NCI-H526 treated with DMSO at 0.1 percent for 48 hours (cell line): Measurements from ENCODE around the gene CENPVL2.
A peak's percentile ranks its signal among the peaks of the same experiment; 100 is the strongest.
"Not testable (repeated sequence)": the region's sequence is repeated elsewhere in the genome, so short reads cannot be mapped to it uniquely, and the experiment has no call there.

ENCODE experiments used
- DNase-seq: peaks from one replicate; lab custom pipeline; 2025; lab: John Stamatoyannopoulos, UW

The CENPVL2 gene

DNA sequence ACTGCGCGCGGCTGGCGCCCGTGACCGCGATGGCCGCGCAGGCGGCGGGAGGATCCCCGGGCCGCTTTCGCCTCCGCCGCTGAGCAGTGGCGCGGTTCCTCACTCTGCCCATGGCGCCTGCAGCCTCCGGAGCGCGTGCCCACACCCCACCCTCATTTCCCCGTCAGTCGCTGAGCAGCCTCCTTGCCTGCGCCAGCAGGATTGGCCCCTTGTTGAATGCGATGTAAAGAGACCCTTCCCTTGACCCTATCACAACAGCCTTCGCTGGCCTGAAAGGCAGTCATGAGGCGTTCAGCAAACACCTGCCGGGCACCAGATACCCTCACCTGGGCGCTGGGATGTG lies at the start of gene CENPVL2:
Gene CENPVL2, minus strand, starts transcription at position 112 of the 343 bp plus-strand sequence. Its CDS starts 0 bp downstream, at position 112.
- not testable (repeated sequence) for DNase-seq

- peak; percentile 10 for DNase-seq
Observed at GRCh38 chrX:51728202-51728601, 45.6 kb upstream of the CENPVL2 start.

DNA sequence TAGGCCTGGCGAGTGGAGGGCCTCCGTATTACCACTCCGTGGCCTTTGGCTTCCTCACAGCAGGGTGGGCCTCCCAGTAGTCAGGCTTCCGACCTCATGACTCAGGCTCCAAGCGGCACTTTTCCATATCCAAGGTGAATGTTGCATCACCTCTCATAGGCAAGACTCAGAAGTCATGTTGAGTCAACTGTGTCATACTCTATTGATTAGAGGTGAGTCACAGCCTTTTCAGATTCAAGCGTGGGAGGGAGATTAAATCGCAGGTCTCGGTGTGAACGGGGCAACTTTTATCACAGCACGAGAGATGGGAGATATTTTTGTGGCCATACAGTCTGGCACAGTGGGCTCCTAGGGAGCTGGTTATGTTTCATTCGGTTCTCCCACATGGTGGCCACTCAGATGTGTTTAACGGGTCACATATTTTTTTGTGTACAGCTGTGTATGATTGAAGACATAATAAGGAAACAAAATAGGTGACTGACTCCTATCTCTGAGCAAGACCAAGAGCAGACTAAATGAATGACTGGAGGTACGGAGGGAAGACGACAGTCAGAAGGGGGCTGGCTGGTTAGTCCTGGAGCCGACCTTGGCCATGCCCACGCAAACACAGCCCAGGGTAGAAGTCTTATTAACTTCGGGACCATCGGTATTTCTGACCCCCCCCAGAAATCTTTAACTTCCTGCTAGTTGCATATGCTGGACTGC lies 30.5 kb upstream of the CENPVL2 start:
- not testable (repeated sequence) for DNase-seq

DNA sequence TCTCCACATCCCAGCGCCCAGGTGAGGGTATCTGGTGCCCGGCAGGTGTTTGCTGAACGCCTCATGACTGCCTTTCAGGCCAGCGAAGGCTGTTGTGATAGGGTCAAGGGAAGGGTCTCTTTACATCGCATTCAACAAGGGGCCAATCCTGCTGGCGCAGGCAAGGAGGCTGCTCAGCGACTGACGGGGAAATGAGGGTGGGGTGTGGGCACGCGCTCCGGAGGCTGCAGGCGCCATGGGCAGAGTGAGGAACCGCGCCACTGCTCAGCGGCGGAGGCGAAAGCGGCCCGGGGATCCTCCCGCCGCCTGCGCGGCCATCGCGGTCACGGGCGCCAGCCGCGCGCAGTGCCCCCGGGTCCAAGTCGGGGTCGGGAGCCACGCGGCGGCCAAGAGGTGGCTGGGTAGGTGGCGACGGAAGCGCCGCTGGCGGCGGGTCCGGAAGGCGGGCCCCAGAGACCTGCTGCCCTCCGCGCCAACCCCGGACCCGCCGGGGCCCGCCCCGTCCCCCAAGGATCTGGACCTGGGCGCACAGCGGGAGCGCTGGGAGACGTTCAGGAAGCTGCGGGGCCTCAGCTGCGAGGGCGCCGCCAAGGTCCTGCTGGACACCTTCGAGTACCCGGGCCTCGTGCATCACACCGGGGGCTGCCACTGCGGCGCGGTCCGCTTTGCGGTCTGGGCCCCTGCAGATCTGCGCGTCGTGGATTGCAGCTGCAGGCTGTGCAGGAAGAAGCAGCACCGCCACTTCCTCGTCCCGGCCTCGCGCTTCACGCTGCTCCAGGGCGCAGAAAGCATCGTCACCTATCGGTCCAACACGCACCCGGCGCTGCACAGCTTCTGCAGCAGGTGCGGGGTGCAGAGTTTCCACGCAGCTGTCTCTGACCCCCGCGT lies 27.9 kb upstream of the CENPVL2 start, which contains the start of gene CENPVL1:
Gene CENPVL1, plus strand, starts transcription at position 236 of the 888 bp plus-strand sequence. Its CDS starts 0 bp downstream, at position 236.
- DNase-seq = not testable (repeated sequence)

DNA sequence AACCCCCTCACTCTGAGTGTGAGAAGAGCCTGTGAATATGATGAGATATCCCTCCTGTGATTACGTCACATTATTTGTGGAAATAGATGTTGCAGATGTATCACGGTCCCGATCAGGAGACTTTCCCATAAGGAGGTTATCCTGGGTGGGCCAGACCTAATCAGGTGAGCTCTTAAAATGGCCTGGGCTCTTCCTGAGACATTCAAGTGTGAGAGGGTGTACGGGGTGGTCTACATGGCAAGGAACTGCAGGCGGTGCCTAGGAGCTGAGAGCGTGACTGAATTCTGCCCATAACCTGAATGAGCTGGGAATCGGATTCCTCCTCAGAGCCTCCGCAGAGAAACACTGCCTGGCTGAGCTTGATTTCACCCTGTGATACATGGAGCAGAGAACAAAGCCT lies 14.8 kb upstream of the CENPVL2 start:
- DNase-seq = no peak

GRCh38 chrX:51694254-51694653 lies 11.6 kb upstream of the CENPVL2 start:
- no peak for DNase-seq

DNA sequence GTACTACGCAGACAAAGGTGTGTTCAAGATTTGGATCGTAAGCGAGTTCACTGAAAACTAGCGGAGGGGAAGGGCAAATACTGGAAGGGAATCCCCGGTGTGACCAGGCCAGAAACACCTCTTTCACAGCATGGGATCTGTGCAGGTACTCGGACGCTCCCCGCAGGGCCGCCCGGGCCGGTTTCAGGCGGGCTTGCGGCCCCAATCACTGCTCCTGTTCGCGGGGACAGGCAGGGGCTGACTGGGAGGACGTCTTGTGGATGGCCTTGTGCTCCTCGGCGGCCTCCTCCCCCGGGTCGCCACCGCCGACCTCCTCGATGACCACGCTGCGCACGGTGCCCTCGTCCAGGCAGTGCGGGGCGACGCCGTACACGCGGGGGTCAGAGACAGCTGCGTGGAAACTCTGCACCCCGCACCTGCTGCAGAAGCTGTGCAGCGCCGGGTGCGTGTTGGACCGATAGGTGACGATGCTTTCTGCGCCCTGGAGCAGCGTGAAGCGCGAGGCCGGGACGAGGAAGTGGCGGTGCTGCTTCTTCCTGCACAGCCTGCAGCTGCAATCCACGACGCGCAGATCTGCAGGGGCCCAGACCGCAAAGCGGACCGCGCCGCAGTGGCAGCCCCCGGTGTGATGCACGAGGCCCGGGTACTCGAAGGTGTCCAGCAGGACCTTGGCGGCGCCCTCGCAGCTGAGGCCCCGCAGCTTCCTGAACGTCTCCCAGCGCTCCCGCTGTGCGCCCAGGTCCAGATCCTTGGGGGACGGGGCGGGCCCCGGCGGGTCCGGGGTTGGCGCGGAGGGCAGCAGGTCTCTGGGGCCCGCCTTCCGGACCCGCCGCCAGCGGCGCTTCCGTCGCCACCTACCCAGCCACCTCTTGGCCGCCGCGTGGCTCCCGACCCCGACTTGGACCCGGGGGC lies 567 bp downstream of the CENPVL2 start:
- not testable (repeated sequence) for DNase-seq

DNA sequence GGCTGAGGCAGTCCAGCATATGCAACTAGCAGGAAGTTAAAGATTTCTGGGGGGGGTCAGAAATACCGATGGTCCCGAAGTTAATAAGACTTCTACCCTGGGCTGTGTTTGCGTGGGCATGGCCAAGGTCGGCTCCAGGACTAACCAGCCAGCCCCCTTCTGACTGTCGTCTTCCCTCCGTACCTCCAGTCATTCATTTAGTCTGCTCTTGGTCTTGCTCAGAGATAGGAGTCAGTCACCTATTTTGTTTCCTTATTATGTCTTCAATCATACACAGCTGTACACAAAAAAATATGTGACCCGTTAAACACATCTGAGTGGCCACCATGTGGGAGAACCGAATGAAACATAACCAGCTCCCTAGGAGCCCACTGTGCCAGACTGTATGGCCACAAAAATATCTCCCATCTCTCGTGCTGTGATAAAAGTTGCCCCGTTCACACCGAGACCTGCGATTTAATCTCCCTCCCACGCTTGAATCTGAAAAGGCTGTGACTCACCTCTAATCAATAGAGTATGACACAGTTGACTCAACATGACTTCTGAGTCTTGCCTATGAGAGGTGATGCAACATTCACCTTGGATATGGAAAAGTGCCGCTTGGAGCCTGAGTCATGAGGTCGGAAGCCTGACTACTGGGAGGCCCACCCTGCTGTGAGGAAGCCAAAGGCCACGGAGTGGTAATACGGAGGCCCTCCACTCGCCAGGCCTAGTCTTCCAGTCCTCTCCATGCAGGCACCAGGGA lies 2.8 kb downstream of the CENPVL2 start:
- DNase-seq = not testable (repeated sequence)

DNA sequence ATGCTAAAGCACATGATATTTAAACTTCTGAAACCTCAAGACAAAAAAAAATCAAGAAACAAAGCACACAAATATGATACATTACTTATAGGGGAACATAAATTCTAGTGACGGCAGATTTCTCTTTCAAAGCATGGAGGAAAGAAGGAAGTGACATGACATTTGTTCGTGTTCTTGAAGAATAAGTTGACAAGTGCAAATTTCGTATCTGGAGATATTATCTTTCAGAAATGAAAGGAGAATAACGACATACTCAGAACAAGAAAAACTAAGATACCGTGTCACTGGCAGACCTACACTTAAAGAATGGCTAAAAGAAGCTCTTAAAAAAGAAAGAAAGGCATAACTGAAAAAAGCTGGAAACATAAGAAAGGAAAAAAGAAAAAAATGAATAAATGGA lies 16.6 kb downstream of the CENPVL2 start:
- no peak for DNase-seq

DNA sequence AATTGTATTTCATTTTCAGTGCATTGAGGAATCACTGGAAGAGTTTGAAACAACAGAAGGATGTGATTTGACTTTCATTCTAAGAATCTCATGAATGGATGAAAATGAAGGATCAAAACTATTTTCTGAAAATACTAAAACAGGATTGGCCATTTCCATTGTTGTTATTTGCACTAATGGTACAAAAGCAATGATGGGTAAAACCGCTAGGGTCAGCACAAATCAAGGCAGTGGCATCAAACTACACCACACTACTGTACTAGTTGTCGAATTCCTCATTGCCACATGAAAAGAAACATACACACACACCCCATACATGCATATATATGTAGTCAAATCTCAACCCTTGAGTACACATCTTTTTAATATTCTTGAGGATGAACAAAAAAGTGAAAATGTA lies 39.3 kb downstream of the CENPVL2 start:
- DNase-seq = no peak

GRCh38 chrX:51641421-51642021 lies 41.1 kb downstream of the CENPVL2 start:
- DNase-seq = peak; percentile 15

DNA sequence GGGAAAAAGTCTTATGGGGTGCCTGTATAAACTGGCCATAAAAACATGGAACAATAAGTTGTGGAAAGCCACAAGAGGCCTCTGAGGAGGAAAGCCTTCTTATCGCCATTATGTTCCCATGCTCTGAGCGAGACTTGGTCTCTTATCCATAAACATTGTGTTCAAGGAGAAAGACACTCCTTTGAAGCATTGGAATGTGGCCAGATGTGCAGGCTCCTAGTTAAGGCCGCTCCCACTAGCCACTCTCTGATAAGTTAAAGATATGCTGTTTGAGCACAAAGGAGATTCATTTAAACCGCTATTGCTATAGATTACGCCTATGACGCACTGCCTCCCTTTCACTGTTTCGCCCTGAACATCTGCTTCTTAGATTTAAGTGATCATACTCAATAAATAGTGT lies 46.1 kb downstream of the CENPVL2 start:
- DNase-seq = not testable (repeated sequence)
